ENCODE data around the gene ZNF598. TPM values are rescaled to one million over a fixed set of nuclear protein-coding genes. Genes with fewer than 3 reads are reported as not detected.

Gene ZNF598
- total RNA-seq, 6 donors from 2014 or later: 20.1 to 62.8 (median 41.7) TPM

- DNase-seq: no peak
- Histone ChIP-seq H3K36me3 (peaks cover 0 to 12% (median 0%) of the 10 kb centered on the region in 4 donors), H3K27ac (peak overlapping the region in 3 of 4 donors; percentile 72 to 95 (median 84)), H3K4me1 (peaks cover 57 to 77% (median 62%) of the 10 kb centered on the region in 4 donors), H3K4me3 (peak overlapping the region; percentile 28 to 97 (median 88)), H3K9me3 (no peaks in the 10 kb centered on the region), H3K27me3 (no peaks in the 10 kb centered on the region)
- WGBS, 2 donors: 43 to 58% methylated on average over 5 to 8 of the region's 18 CpGs
- ATAC-seq (ENCODE audit: low FRiP score in 2 of 2): no peak
- no peak for TF ChIP-seq POLR2AphosphoS5 (IDR thresholded peaks at IDR 0.05)
Measured at GRCh38 chr16:2028620-2029220, 19.1 kb upstream of the ZNF598 start.

- 6 to 45% methylated on average over 3 of the region's 3 CpGs for WGBS, 2 donors
- ATAC-seq (ENCODE audit: low FRiP score in 2 of 2): no peak
- Histone ChIP-seq H3K9me3 (no peaks in the 10 kb centered on the region), H3K36me3 (peaks cover 0 to 11% (median 0%) of the 10 kb centered on the region in 4 donors), H3K4me1 (peaks cover 56 to 77% (median 62%) of the 10 kb centered on the region in 4 donors), H3K27me3 (no peaks in the 10 kb centered on the region), H3K4me3 (peak overlapping the region; percentile 82 to 97 (median 88)), H3K27ac (peak overlapping the region; percentile 71 to 95 (median 78))
- no peak for DNase-seq
- TF ChIP-seq POLR2AphosphoS5 (IDR thresholded peaks at IDR 0.05): no peak
- no peak for TF ChIP-seq POLR2A (IDR thresholded peaks at IDR 0.05)
- TF ChIP-seq EP300 (IDR thresholded peaks at IDR 0.05): no peak
- TF ChIP-seq, protein P1, sequence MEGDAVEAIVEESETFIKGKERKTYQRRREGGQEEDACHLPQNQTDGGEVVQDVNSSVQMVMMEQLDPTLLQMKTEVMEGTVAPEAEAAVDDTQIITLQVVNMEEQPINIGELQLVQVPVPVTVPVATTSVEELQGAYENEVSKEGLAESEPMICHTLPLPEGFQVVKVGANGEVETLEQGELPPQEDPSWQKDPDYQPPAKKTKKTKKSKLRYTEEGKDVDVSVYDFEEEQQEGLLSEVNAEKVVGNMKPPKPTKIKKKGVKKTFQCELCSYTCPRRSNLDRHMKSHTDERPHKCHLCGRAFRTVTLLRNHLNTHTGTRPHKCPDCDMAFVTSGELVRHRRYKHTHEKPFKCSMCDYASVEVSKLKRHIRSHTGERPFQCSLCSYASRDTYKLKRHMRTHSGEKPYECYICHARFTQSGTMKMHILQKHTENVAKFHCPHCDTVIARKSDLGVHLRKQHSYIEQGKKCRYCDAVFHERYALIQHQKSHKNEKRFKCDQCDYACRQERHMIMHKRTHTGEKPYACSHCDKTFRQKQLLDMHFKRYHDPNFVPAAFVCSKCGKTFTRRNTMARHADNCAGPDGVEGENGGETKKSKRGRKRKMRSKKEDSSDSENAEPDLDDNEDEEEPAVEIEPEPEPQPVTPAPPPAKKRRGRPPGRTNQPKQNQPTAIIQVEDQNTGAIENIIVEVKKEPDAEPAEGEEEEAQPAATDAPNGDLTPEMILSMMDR (IDR thresholded peaks at IDR 0.05): no peak
Measured at GRCh38 chr16:2028146-2028545, 18.5 kb upstream of the ZNF598 start.

DNA sequence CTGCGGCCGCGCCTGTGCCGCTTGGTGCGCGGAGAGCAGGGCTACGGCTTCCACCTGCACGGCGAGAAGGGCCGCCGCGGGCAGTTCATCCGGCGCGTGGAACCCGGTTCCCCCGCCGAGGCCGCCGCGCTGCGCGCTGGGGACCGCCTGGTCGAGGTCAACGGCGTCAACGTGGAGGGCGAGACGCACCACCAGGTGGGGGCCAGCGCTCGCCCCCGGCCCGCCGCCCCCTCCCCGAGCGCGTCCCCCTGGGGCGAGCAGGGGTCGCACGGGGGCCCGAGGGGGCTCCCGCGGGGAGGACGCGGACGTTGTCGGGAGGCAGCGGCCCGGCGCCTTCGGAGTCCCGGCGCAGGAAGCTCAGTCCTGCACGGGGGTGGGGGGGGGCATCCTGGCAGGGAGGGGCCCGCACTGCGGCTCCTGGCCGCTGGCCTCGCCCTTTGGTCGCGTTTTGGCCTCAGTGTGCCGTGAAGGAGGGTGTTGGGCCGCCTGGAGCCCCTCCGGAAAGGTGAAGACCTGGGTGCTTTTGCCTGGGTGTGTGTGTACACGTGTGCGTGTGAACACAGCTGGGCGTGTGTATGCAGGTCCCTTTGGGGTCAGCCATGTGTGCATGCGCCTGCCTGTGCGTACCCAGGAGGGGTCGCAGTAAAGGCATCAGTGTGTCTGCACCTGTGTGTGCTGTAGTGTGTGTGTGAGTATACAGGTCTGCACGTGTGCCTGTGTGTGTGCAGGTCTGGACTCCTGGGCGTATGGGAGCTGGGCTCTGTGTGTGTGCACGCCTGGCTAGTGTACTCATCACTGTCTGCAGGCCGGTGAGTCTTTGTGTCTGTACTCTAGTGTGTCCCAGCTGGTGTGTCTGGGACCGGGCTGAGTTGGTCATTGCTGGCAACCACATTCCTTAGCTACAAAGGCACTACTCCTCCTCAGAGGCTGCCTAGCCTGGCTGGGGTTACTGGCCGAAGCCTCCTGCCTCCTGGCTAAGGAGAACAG, 17.7 kb upstream of the ZNF598 start:
- DNase-seq (peak in 1 of 2 donors; percentile 89), ATAC-seq (ENCODE audit: low FRiP score in 2 of 2) (no peak)
- WGBS, 2 donors: 0 to 6% methylated on average over 7 to 40 of the region's 76 CpGs
- Histone ChIP-seq H3K36me3 (peaks cover 0 to 11% (median 0%) of the 10 kb centered on the region in 4 donors), H3K27me3 (no peaks in the 10 kb centered on the region), H3K27ac (peak overlapping the region; percentile 71 to 95 (median 78)), H3K4me3 (peak overlapping the region; percentile 82 to 97 (median 88)), H3K9me3 (no peaks in the 10 kb centered on the region), H3K4me1 (peaks cover 53 to 76% (median 63%) of the 10 kb centered on the region in 4 donors)
- TF ChIP-seq, protein P1 (IDR thresholded peaks at IDR 0.05): no peak
- TF ChIP-seq POLR2AphosphoS5 (IDR thresholded peaks at IDR 0.05) (peak in 1 of 2 donors; percentile 7), EP300 (IDR thresholded peaks at IDR 0.05) (no peak)

DNA sequence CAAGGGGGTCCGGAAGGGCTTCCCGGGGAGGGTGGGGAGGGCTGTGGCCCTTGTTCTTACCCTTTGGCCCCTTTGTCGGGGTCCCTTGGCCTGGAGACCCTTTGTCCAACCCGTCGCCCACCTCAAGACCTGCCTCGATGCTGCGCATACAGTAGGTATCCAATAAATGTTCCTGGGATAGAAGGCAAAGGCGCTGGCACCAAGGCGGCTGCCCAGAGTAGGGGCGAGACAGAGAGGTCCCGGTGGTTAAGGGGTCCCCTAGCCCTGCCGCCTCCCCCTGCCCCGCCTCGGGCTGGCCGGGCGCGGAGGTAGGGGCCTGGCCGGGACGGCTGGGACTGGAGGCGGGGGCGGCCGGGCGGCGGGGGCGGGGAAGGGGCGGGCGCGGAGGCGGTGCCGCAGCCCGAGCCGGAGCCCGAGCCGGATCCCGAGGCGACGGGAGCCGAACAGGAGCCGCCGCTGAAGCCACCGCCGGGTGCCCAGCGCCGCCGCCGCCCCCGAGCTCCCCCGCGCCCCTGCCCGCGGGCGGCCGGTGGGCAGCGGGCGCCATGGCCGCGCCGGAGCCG, 16.9 kb upstream of the ZNF598 start, which contains the start of gene NHERF2:
Gene NHERF2 (plus strand): TSS at position 442 of the 563 bp plus-strand sequence. CDS start 104 bp downstream, at position 546.
- ATAC-seq (ENCODE audit: low FRiP score in 2 of 2) (peak in 1 of 2 donors; percentile 34), DNase-seq (peak; percentile 60 to 90)
- Histone ChIP-seq H3K4me1 (peaks cover 49 to 70% (median 60%) of the 10 kb centered on the region in 4 donors), H3K27me3 (peaks cover 0 to 3% (median 1%) of the 10 kb centered on the region in 4 donors), H3K4me3 (peak within 1 kb of the TSS; percentile 82 to 97 (median 88)), H3K36me3 (peaks cover 0 to 11% (median 0%) of the 10 kb centered on the region in 4 donors), H3K9me3 (no peaks in the 10 kb centered on the region), H3K27ac (peak within 1 kb of the TSS; percentile 71 to 95 (median 86))
- TF ChIP-seq EP300 (IDR thresholded peaks at IDR 0.05) (no peak), POLR2AphosphoS5 (IDR thresholded peaks at IDR 0.05) (no peak), POLR2A (IDR thresholded peaks at IDR 0.05) (no peak)
- TF ChIP-seq, protein P1 (IDR thresholded peaks at IDR 0.05): no peak
- WGBS, 2 donors: 24 to 51% methylated on average over 6 to 11 of the region's 59 CpGs

All from upper lobe of left lung (tissue), 6 donors.